Measurements from ENCODE around the gene TMEM86B. TPM values are rescaled to one million over a fixed set of nuclear protein-coding genes. Genes with fewer than 3 reads are reported as not detected.

The TMEM86B gene
- total and polyA plus RNA-seq, 2 experiments from 2014 or later: 1.1 to 3.2 TPM

GRCh38 chr19:55229789-55230182 is 1.2 kb upstream of the TMEM86B start (continued):
- TF ChIP-seq ZNF462 (CRISPR knock-in tag; IDR thresholded peaks at IDR 0.05) (no peak), STAT1 (IDR thresholded peaks at IDR 0.05; ENCODE audit: unreplicated experiment) (no peak), REST (IDR thresholded peaks at IDR 0.05; ENCODE audit: unreplicated experiment) (no peak)

GRCh38 chr19:55229145-55229788 is 704 bp upstream of the TMEM86B start:
- H3F3A ChIP-seq (replicated peaks; ENCODE audit: low read depth): no peaks in the 10 kb centered on the region
- H3K4me1 ChIP-seq (ENCODE audit: insufficient read depth): no peaks in the 10 kb centered on the region
- no peak overlapping the region for H3K27ac ChIP-seq (ENCODE audit: low read depth)
- Mint-ChIP-seq H3K4me1 (peaks cover 4% of the 10 kb centered on the region; the same call in 2 of the 3 replicates), H3K27me3 (ENCODE audit: insufficient read depth, low read depth, poor library complexity) (peaks cover 11% of the 10 kb centered on the region), H3K27ac (no peak overlapping the region), H3K36me3 (ENCODE audit: low read depth) (peaks cover 25% of the 10 kb centered on the region), H3K9me3 (no peaks in the 10 kb centered on the region), H3K4me3 (no peak overlapping the region; the same call in 2 of the 3 replicates)
- TF ChIP-seq CTCF (conservative IDR thresholded peaks at IDR 0.05; ENCODE audit: low read depth in 2 of 2): no peak
- H3K79me2 ChIP-seq (replicated peaks; ENCODE audit: insufficient read depth): no peaks in the 10 kb centered on the region
- H3K27me3 ChIP-seq (ENCODE audit: insufficient read depth): no peaks in the 10 kb centered on the region
- ATAC-seq: no peak
- no peak overlapping the region for H3K4me3 ChIP-seq
- no peak for DNase-seq (ENCODE audit: low spot score)
- H3K4me2 ChIP-seq: no peak overlapping the region
- no peak overlapping the region for H2AFZ ChIP-seq
- H3K9me2 ChIP-seq (ENCODE audit: insufficient read depth): no peaks in the 10 kb centered on the region
- H3K36me3 ChIP-seq (ENCODE audit: insufficient read depth): no peaks in the 10 kb centered on the region; the same call in 1 of the 2 replicates
- H4K20me1 ChIP-seq (replicated peaks; ENCODE audit: insufficient read depth): peaks cover 3% of the 10 kb centered on the region

All from GM23338 (cell line).